WI38 (cell line): ENCODE measurements around the gene SH2D3C.

Experiments used
- H3K4me3 ChIP-seq: 2 replicates; pipeline ENCODE4 v1.5.1; 2011; ENCODE audit warnings: low read depth, mild to moderate bottlenecking, control low read depth, low read length
- CTCF ChIP-seq: IDR thresholded peaks from 2 replicates; pipeline ENCODE4 v1.5.1; 2012; ENCODE audit warnings: low read depth, mild to moderate bottlenecking, control low read depth, low read length

The SH2D3C gene

GRCh38 chr9:127753148-127753547 is 25.3 kb downstream of the SH2D3C start:
- TF ChIP-seq CTCF = no peak

GRCh38 chr9:127751269-127752054 is 27.0 kb downstream of the SH2D3C start:
- TF ChIP-seq CTCF = no peak
- H3K4me3 ChIP-seq = no peak overlapping the region

More at GRCh38 chr9:127753148-127753547, 25.3 kb downstream of the SH2D3C start:
- H3K4me3 ChIP-seq = no peak overlapping the region

- no peak overlapping the region for H3K4me3 ChIP-seq
- TF ChIP-seq CTCF = no peak
Observed at GRCh38 chr9:127749090-127749787, 29.2 kb downstream of the SH2D3C start.

- H3K4me3 ChIP-seq = no peak overlapping the region
- no peak for TF ChIP-seq CTCF
Observed at GRCh38 chr9:127746959-127747569, 31.4 kb downstream of the SH2D3C start.

- no peak for TF ChIP-seq CTCF
- H3K4me3 ChIP-seq = no peak overlapping the region
Observed at GRCh38 chr9:127744398-127745110, 33.9 kb downstream of the SH2D3C start.

GRCh38 chr9:127742435-127743088 is 35.9 kb downstream of the SH2D3C start:
- H3K4me3 ChIP-seq = peak overlapping the region; percentile 25
- TF ChIP-seq CTCF = no peak
